Activated B cell treated with CpG ODN at 0.5 μM for 24 hours (primary cell): ENCODE data around the gene PTGES2. TPM values are rescaled to one million over a fixed set of nuclear protein-coding genes. Genes with fewer than 3 reads are reported as not detected.

Experiments used
- ATAC-seq: fragments of 200-7000 bp; cut with Tn5 transposase; one replicate; pipeline ENCODE4 v1.10.0; 2021; ENCODE audit warnings: low read depth, mild to moderate bottlenecking, moderate library complexity
- CTCF ChIA-PET: fragments of 350-600 bp; sonication (Branson Sonifier 250); formaldehyde crosslinking; loops from one replicate; lab custom pipeline; 2021; ENCODE audit warnings: antibody characterized with exemption; lab: Charles Lee
- POLR2A ChIA-PET: fragments of 350-600 bp; sonication (Branson Sonifier 250); formaldehyde crosslinking; loops from one replicate; lab custom pipeline; 2021; ENCODE audit warnings: antibody characterized with exemption; lab: Charles Lee
- DNase-seq: peaks from one replicate; pipeline ENCODE4 v3.0.0; 2022
- H3K27ac Mint-ChIP-seq: one replicate; pipeline ENCODE4 v1.8.0; 2020; ENCODE audit warnings: mixed read lengths
- H3K27me3 Mint-ChIP-seq: one replicate; pipeline ENCODE4 v1.8.0; 2021; ENCODE audit warnings: mixed read lengths
- H3K36me3 Mint-ChIP-seq: one replicate; pipeline ENCODE4 v1.8.0; 2021; ENCODE audit warnings: low read depth, mixed read lengths
- H3K4me1 Mint-ChIP-seq: one replicate; pipeline ENCODE4 v1.8.0; 2021; ENCODE audit warnings: mixed read lengths
- H3K4me3 Mint-ChIP-seq: one replicate; pipeline ENCODE4 v1.8.0; 2020; ENCODE audit warnings: mild to moderate bottlenecking, mixed read lengths
- H3K9me3 Mint-ChIP-seq: one replicate; pipeline ENCODE4 v1.8.0; 2020; ENCODE audit warnings: mixed read lengths
- CTCF ChIP-seq: fragments of 200-600 bp; IDR thresholded peaks from one replicate; pipeline ENCODE4 v1.8.0; 2022; ENCODE audit warnings: antibody characterized with exemption, mild to moderate bottlenecking
- intact Hi-C: fragments of 100-400 bp; cut with micrococcal nuclease; formaldehyde crosslinking; loops from one replicate; pipeline ENCODE4 v1.15.1; 2024
- total RNA-seq: library from RNA; stranded (reverse); gene quantifications from 2 replicates; pipeline ENCODE4 v1.2.3, GENCODE V29; 2022

The PTGES2 gene
- total RNA-seq, 1 donor from 2014 or later: 89.2 TPM

- Mint-ChIP-seq H3K27ac (no peak overlapping the region), H3K4me1 (peaks cover 2% of the 10 kb centered on the region), H3K36me3 (peaks cover 68% of the 10 kb centered on the region), H3K4me3 (no peak overlapping the region), H3K9me3 (no peaks in the 10 kb centered on the region), H3K27me3 (no peaks in the 10 kb centered on the region)
- ChIA-PET POLR2A (no interaction called here), CTCF (no interaction called here)
- DNase-seq (no peak), ATAC-seq (no peak)
- TF ChIP-seq CTCF: no peak
- intact Hi-C loops: no loop called here
Observed at GRCh38 chr9:128107468-128108268, 19.9 kb downstream of the PTGES2 start.

- ChIA-PET POLR2A (no interaction called here), CTCF (interaction anchor here (0.6 kb wide), 1 partner anchor 12 kb away, joined by 3 read pairs; no protein-coding TSS in a partner anchor)
- Mint-ChIP-seq H3K36me3 (peaks cover 74% of the 10 kb centered on the region), H3K4me3 (no peak overlapping the region), H3K27me3 (no peaks in the 10 kb centered on the region), H3K4me1 (peaks cover 2% of the 10 kb centered on the region), H3K27ac (no peak overlapping the region), H3K9me3 (no peaks in the 10 kb centered on the region)
- DNase-seq: no peak
- ATAC-seq: no peak
- no peak for TF ChIP-seq CTCF
- intact Hi-C loops: no loop called here
Observed at GRCh38 chr9:128106940-128107467, 20.5 kb downstream of the PTGES2 start.

GRCh38 chr9:128106181-128106939, 21.2 kb downstream of the PTGES2 start:
- H3K27ac Mint-ChIP-seq: no peak overlapping the region

GRCh38 chr9:128105538-128106175, 21.9 kb downstream of the PTGES2 start:
- ChIA-PET POLR2A (no interaction called here), CTCF (no interaction called here)
- Mint-ChIP-seq H3K9me3 (no peaks in the 10 kb centered on the region), H3K36me3 (peaks cover 78% of the 10 kb centered on the region), H3K27me3 (no peaks in the 10 kb centered on the region), H3K27ac (no peak overlapping the region), H3K4me3 (no peak overlapping the region), H3K4me1 (peaks cover 2% of the 10 kb centered on the region)
- intact Hi-C loops: no loop called here
- TF ChIP-seq CTCF: no peak
- DNase-seq (no peak), ATAC-seq (no peak)

More at GRCh38 chr9:128106181-128106939, 21.2 kb downstream of the PTGES2 start:
- Mint-ChIP-seq H3K4me1 (peaks cover 2% of the 10 kb centered on the region), H3K27me3 (no peaks in the 10 kb centered on the region), H3K36me3 (peaks cover 75% of the 10 kb centered on the region), H3K9me3 (no peaks in the 10 kb centered on the region), H3K4me3 (no peak overlapping the region)
- CTCF ChIA-PET: interaction anchor here (0.6 kb wide), 1 partner anchor 12 kb away, joined by 3 read pairs; no protein-coding TSS in a partner anchor
- TF ChIP-seq CTCF: no peak
- intact Hi-C loops: no loop called here
- ATAC-seq (no peak), DNase-seq (no peak)
- POLR2A ChIA-PET: no interaction called here
